H9 (cell line): ENCODE results near the gene ADAM19. TPM values are rescaled to one million over a fixed set of nuclear protein-coding genes. Genes with fewer than 3 reads are reported as not detected.

Experiments
- DNase-seq: peaks from one replicate; pipeline ENCODE4 v3.0.0-alpha.2; 2017
- H2AFZ ChIP-seq: one replicate; pipeline ENCODE4 v1.6.1; 2013; ENCODE audit warnings: mild to moderate bottlenecking, low read length, control low read depth, moderate library complexity
- H2AK5ac ChIP-seq: 2 replicates; pipeline ENCODE4 v1.6.1; 2013; ENCODE audit warnings: low read length, control low read depth, mixed read lengths; ENCODE audit not compliant: insufficient read length
- H2BK120ac ChIP-seq: one replicate; pipeline ENCODE4 v1.6.1; 2013; ENCODE audit warnings: low read depth, mild to moderate bottlenecking, low read length, control low read depth, inconsistent platforms; ENCODE audit not compliant: poor library complexity, severe bottlenecking
- H2BK12ac ChIP-seq: 2 replicates; pipeline ENCODE4 v1.6.1; 2013; ENCODE audit warnings: low read length, control low read depth, mixed read lengths, low read depth; ENCODE audit not compliant: insufficient read length
- H2BK15ac ChIP-seq: 2 replicates; pipeline ENCODE4 v1.6.1; 2013; ENCODE audit warnings: low read depth, low read length, control low read depth
- H2BK20ac ChIP-seq: one replicate; pipeline ENCODE4 v1.6.1; 2013; ENCODE audit warnings: low read depth, mild to moderate bottlenecking, low read length, control low read depth, inconsistent platforms; ENCODE audit not compliant: poor library complexity, severe bottlenecking
- H2BK5ac ChIP-seq: 2 replicates; pipeline ENCODE4 v1.6.1; 2013; ENCODE audit warnings: low read length, control low read depth, mixed read lengths; ENCODE audit not compliant: insufficient read length
- H3K14ac ChIP-seq: 2 replicates; pipeline ENCODE4 v1.6.1; 2013; ENCODE audit warnings: low read length, control low read depth; ENCODE audit not compliant: insufficient read depth
- H3K18ac ChIP-seq: 2 replicates; pipeline ENCODE4 v1.6.1; 2013; ENCODE audit warnings: low read depth, mild to moderate bottlenecking, mixed read lengths, low read length, control low read depth; ENCODE audit not compliant: insufficient read length
- H3K23ac ChIP-seq: 2 replicates; pipeline ENCODE4 v1.6.1; 2013; ENCODE audit warnings: low read length, control low read depth, mixed read lengths, low read depth; ENCODE audit not compliant: insufficient read length
- H3K23me2 ChIP-seq: 2 replicates; pipeline ENCODE4 v1.6.1; 2013; ENCODE audit warnings: low read depth, mild to moderate bottlenecking, mixed read lengths, low read length, control low read depth; ENCODE audit not compliant: insufficient read length, poor library complexity, severe bottlenecking
- H3K27ac ChIP-seq: 2 replicates; pipeline ENCODE4 v1.5.1; 2013; ENCODE audit warnings: low read length, control low read depth, mixed read lengths, low read depth; ENCODE audit not compliant: insufficient read length
- H3K27me3 ChIP-seq: 2 replicates; pipeline ENCODE4 v1.6.1; 2013; ENCODE audit warnings: low read length, control low read depth, inconsistent platforms; ENCODE audit not compliant: insufficient read depth
- H3K4ac ChIP-seq: 2 replicates; pipeline ENCODE4 v1.6.1; 2013; ENCODE audit warnings: low read depth, mild to moderate bottlenecking, control low read depth, inconsistent platforms, low read length, moderate library complexity
- H3K4me1 ChIP-seq: 2 replicates; pipeline ENCODE4 v1.6.1; 2013; ENCODE audit warnings: low read length, control low read depth, inconsistent platforms; ENCODE audit not compliant: insufficient read depth
- H3K4me2 ChIP-seq: 2 replicates; pipeline ENCODE4 v1.6.1; 2013; ENCODE audit warnings: low read length, control low read depth, mixed read lengths; ENCODE audit not compliant: insufficient read length, insufficient read depth
- H3K56ac ChIP-seq: 2 replicates; pipeline ENCODE4 v1.6.1; 2013; ENCODE audit warnings: low read depth, mild to moderate bottlenecking, mixed read lengths, low read length, control low read depth; ENCODE audit not compliant: insufficient read length
- H3K79me1 ChIP-seq: 2 replicates; pipeline ENCODE4 v1.6.1; 2013; ENCODE audit warnings: low read depth, mild to moderate bottlenecking, moderate library complexity, low read length, control low read depth, inconsistent platforms; ENCODE audit not compliant: insufficient read depth, poor library complexity, severe bottlenecking
- H3K79me2 ChIP-seq: 2 replicates; pipeline ENCODE4 v1.6.1; 2013; ENCODE audit warnings: low read length, control low read depth, inconsistent platforms; ENCODE audit not compliant: insufficient read depth
- H3K9ac ChIP-seq: 2 replicates; pipeline ENCODE4 v1.6.1; 2013; ENCODE audit warnings: low read length, control low read depth, mixed read lengths; ENCODE audit not compliant: insufficient read length; ENCODE audit errors: extremely low read depth
- H3K9me3 ChIP-seq: one replicate; pipeline ENCODE4 v1.6.1; 2013; ENCODE audit warnings: low read depth, low read length, inconsistent platforms; ENCODE audit not compliant: control insufficient read depth
- H3T11ph ChIP-seq: one replicate; pipeline ENCODE4 v1.6.1; 2013; ENCODE audit warnings: mild to moderate bottlenecking, low read length, control low read depth, inconsistent platforms
- H4K20me1 ChIP-seq: one replicate; pipeline ENCODE4 v1.6.1; 2013; ENCODE audit not compliant: control insufficient read depth, insufficient read length, insufficient read depth
- H4K5ac ChIP-seq: 2 replicates; pipeline ENCODE4 v1.6.1; 2013; ENCODE audit warnings: low read depth, mild to moderate bottlenecking, mixed read lengths, low read length, control low read depth; ENCODE audit not compliant: insufficient read length
- H4K8ac ChIP-seq: replicated peaks from 2 replicates; pipeline ENCODE4 v1.6.1; 2013; ENCODE audit warnings: low read length, control low read depth, mixed read lengths, low read depth; ENCODE audit not compliant: insufficient read length
- H4K91ac ChIP-seq: 2 replicates; pipeline ENCODE4 v1.6.1; 2013; ENCODE audit warnings: low read depth, mild to moderate bottlenecking, moderate library complexity, mixed read lengths, low read length, control low read depth; ENCODE audit not compliant: insufficient read length
- H3K27ac Mint-ChIP-seq, 3 experiments: 2 replicates in 2 of 3; 3 replicates in 1 of 3; pipeline ENCODE4 v1.8.0; 2020 to 2021; ENCODE audit warnings: mixed read lengths in 3 of 3, mild to moderate bottlenecking in 1 of 3, moderate library complexity in 1 of 3
- H3K27me3 Mint-ChIP-seq: 2 replicates; pipeline ENCODE4 v1.8.0; 2021; ENCODE audit warnings: low read depth, mild to moderate bottlenecking, moderate library complexity, mixed read lengths
- H3K36me3 Mint-ChIP-seq, 3 experiments: 2 replicates in 2 of 3; 3 replicates in 1 of 3; pipeline ENCODE4 v1.8.0; 2020 to 2021; ENCODE audit warnings: low read depth in 3 of 3, mixed read lengths in 3 of 3; ENCODE audit not compliant: insufficient read depth in 1 of 3
- H3K4me1 Mint-ChIP-seq, 2 experiments: 2 replicates each; pipeline ENCODE4 v1.8.0; 2020; ENCODE audit warnings: mixed read lengths in 2 of 2
- H3K4me3 Mint-ChIP-seq, 2 experiments: 2 replicates in 1 of 2; 3 replicates in 1 of 2; pipeline ENCODE4 v1.8.0; 2020 to 2021; ENCODE audit warnings: mild to moderate bottlenecking in 2 of 2, mixed read lengths in 2 of 2, moderate library complexity in 1 of 2
- H3K9me3 Mint-ChIP-seq, 2 experiments: 2 replicates in 1 of 2; 3 replicates in 1 of 2; pipeline ENCODE4 v1.8.0; 2020; ENCODE audit warnings: mild to moderate bottlenecking in 2 of 2, mixed read lengths in 2 of 2, moderate library complexity in 1 of 2
- WGBS: extraction: QIAGEN DNeasy Blood & Tissue Kit; methylation state at CpG from one replicate; pipeline ENCODE4 v1.1.7; 2013; ENCODE audit warnings: missing lambda C conversion rate, low lambda C conversion rate, mixed read lengths; ENCODE audit not compliant: insufficient read length; ENCODE audit errors: extremely low coverage; 5-methylcytosine and 5-hydroxymethylcytosine counted together
- total RNA-seq: library from RNA; stranded (reverse); gene quantifications from 2 replicates; pipeline ENCODE4 v1.2.1, GENCODE V29; 2021
- TF ChIP-seq, protein P1 (sequence below): fragments of 200-600 bp; sonication (generic); conservative IDR thresholded peaks from 3 replicates; pipeline ENCODE4 v1.8.0; 2021; ENCODE audit warnings: antibody characterized with exemption, mild to moderate bottlenecking

ADAM19 gene
- total RNA-seq, 1 experiment from 2014 or later: 9.9 TPM

DNA sequence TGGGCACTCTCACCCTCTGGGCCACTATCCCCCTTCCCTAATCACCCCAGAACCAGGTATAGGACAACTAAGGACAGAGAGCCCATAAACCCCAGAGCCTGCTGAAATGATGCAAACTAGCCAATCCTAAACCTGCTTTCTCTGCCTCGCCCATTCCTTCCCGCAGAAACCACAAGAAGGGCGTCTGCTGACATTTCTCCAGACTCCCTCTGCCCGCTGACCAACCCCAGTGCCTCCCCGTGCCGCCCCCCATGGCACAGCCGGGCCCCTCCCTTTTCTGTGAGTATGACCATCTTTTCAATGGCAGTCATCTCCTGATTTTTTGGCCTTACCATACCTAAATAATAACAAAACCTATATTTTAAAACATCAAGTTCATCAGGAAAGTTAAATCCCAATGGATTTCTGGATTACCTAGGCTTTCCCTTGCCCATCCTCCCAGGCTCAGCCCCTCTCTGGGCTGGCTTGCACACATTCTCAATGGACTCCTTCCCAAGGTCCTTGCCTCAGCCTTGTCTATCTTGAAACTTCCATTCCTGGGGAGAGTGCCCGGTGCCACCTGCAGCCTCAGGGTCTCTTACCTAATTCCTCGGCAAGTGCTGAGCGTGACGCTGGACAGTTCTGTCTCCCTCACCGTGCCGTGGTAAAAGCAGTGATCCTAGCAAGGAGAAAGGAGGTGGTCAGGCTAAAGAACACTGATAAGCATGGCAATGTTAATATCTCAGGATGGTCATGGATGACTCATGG lies 45.2 kb downstream of the ADAM19 start:
- no peak overlapping the region for H3K27ac ChIP-seq
- H3K79me1 ChIP-seq: no peaks in the 10 kb centered on the region
- H3K14ac ChIP-seq: no peak overlapping the region; the same call in 1 of the 2 replicates
- no peak overlapping the region for H2BK15ac ChIP-seq
- no peaks in the 10 kb centered on the region for H3K79me2 ChIP-seq
- no peak overlapping the region for H3K4ac ChIP-seq
- no peaks in the 10 kb centered on the region for H3K27me3 ChIP-seq
- H3K56ac ChIP-seq: no peak overlapping the region
- Mint-ChIP-seq H3K4me3 (no peak overlapping the region), H3K27me3 (no peaks in the 10 kb centered on the region), H3K4me1 (peaks cover 12% of the 10 kb centered on the region in 2 experiments), H3K27ac (no peak overlapping the region; a peak in 1 of 7 replicates), H3K36me3 (peaks cover 0 to 4% (median 2%) of the 10 kb centered on the region in 3 experiments; a peak in 4 of 7 replicates), H3K9me3 (no peaks in the 10 kb centered on the region)
- no peak overlapping the region for H4K5ac ChIP-seq
- no peak overlapping the region for H2AK5ac ChIP-seq
- H4K20me1 ChIP-seq: no peaks in the 10 kb centered on the region
- H2BK5ac ChIP-seq: no peak overlapping the region
- no peak overlapping the region for H2BK12ac ChIP-seq
- no peaks in the 10 kb centered on the region for H3K23me2 ChIP-seq
- H3T11ph ChIP-seq: no peak overlapping the region
- no peak overlapping the region for H2BK20ac ChIP-seq
- H3K9ac ChIP-seq: no peak overlapping the region
- no peak overlapping the region for H4K8ac ChIP-seq
- no peak overlapping the region for H3K18ac ChIP-seq
- H2BK120ac ChIP-seq: no peak overlapping the region
- no peak overlapping the region for H3K23ac ChIP-seq
- H2AFZ ChIP-seq: no peak overlapping the region
- no peaks in the 10 kb centered on the region for H3K4me1 ChIP-seq
- WGBS: no CpG with 5 or more reads among the region's 13 CpGs
- no peak for DNase-seq
- H3K4me2 ChIP-seq: no peak overlapping the region
- TF ChIP-seq, protein P1, sequence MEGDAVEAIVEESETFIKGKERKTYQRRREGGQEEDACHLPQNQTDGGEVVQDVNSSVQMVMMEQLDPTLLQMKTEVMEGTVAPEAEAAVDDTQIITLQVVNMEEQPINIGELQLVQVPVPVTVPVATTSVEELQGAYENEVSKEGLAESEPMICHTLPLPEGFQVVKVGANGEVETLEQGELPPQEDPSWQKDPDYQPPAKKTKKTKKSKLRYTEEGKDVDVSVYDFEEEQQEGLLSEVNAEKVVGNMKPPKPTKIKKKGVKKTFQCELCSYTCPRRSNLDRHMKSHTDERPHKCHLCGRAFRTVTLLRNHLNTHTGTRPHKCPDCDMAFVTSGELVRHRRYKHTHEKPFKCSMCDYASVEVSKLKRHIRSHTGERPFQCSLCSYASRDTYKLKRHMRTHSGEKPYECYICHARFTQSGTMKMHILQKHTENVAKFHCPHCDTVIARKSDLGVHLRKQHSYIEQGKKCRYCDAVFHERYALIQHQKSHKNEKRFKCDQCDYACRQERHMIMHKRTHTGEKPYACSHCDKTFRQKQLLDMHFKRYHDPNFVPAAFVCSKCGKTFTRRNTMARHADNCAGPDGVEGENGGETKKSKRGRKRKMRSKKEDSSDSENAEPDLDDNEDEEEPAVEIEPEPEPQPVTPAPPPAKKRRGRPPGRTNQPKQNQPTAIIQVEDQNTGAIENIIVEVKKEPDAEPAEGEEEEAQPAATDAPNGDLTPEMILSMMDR: no peak
- no peak overlapping the region for H4K91ac ChIP-seq
- H3K9me3 ChIP-seq: no peaks in the 10 kb centered on the region
